ENCODE data around the gene POU2F1. TPM values are rescaled to one million over a fixed set of nuclear protein-coding genes. Genes with fewer than 3 reads are reported as not detected.

Gene POU2F1
- total and polyA plus RNA-seq, 2 donors (not counting 3 experiments of a cell fraction or from before 2014, with no cell fraction given): 6.0 to 12.9 TPM

DNA sequence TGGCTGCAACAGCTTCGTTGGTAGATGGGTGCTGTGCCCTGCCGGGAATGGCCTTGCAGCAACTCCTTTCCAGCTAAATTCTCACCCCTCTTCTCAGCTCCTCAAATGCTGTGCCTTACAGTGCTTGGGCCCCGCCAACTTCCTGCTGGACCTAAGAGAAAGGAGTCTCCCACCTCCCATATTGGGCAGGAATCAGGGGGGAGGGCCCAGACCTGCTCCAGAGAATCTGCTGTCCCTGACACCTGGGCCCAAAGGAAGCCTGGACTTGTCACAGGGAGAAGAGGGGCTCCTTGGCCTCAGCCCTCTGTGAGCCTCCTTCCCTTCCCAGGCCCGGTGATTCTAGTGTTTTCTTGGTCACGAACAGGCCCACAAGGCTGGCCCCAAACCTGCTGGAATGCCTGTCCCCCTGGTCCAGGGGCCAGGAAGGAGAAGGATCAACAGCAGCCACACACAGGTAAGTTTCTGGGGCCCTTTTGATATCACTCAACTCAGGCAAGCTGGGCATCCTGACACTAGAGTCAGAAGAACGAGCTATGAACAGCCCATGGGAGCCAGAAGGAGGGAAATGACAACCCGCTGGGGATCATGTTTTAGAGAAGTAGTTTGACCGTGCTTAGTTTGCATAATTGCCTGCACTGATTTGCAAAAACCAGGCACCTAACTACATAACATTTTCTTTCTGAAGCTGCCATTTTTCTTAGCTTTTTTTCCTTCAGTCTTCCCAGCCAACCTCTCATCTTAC lies 211.4 kb downstream of the POU2F1 start:
- Histone ChIP-seq H3K9me3 (replicated peaks; ENCODE audit: control insufficient read depth, insufficient read depth, low read length) (no peaks in the 10 kb centered on the region), H3K79me2 (ENCODE audit: control insufficient read depth, insufficient read depth, low read length) (no peaks in the 10 kb centered on the region), H4K20me1 (replicated peaks; ENCODE audit: control insufficient read depth, extremely low read depth, insufficient read depth, low read length) (no peaks in the 10 kb centered on the region), H3K9me1 (replicated peaks; ENCODE audit: control insufficient read depth, extremely low read depth, insufficient read depth, low read length) (no peaks in the 10 kb centered on the region), H3K27ac (ENCODE audit: insufficient read depth, low read depth, low read length) (no peak overlapping the region), H3K27me3 (ENCODE audit: control insufficient read depth in 2 of 2, insufficient read depth in 2 of 2, low read length in 2 of 2) (no peaks in the 10 kb centered on the region), H3K9ac (replicated peaks; ENCODE audit: extremely low read depth, insufficient read depth, low read length) (no peak overlapping the region), H2AFZ (ENCODE audit: low read depth, low read length) (no peak overlapping the region), H3K4me3 (replicated peaks in 1 of 3; ENCODE audit: insufficient read depth in 1 of 3, low read depth in 1 of 3, low read length in 3 of 3) (no peak overlapping the region), H3K4me1 (ENCODE audit: control insufficient read depth, extremely low read depth, insufficient read depth, low read length) (no peaks in the 10 kb centered on the region), H3K36me3 (ENCODE audit: control insufficient read depth in 2 of 2, extremely low read depth in 1 of 2, insufficient read depth in 2 of 2, low read length in 2 of 2) (no peaks in the 10 kb centered on the region), H3K4me2 (ENCODE audit: insufficient read depth, low read length) (no peak overlapping the region)
- TF ChIP-seq GATA2 (IDR thresholded peaks at IDR 0.05; ENCODE audit: insufficient read depth, insufficient read length, low read depth, low read length) (no peak), POLR2AphosphoS5 (IDR thresholded peaks at IDR 0.05; ENCODE audit: insufficient read depth, low read depth, low read length) (no peak), FOS (IDR thresholded peaks at IDR 0.05; ENCODE audit: borderline replicate concordance, insufficient read depth, low read length) (no peak), JUN (IDR thresholded peaks at IDR 0.05; ENCODE audit: borderline replicate concordance, insufficient read depth, insufficient read length, low read depth) (no peak), MYC (IDR thresholded peaks at IDR 0.05; ENCODE audit: low read depth, low read length) (no peak), POLR2A (IDR thresholded peaks at IDR 0.05; ENCODE audit: low read depth, low read length) (no peak), EZH2 (IDR thresholded peaks at IDR 0.05; ENCODE audit: borderline replicate concordance, low read depth, low read length, severe bottlenecking) (no peak)
- TF ChIP-seq, protein P1, sequence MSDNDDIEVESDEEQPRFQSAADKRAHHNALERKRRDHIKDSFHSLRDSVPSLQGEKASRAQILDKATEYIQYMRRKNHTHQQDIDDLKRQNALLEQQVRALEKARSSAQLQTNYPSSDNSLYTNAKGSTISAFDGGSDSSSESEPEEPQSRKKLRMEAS (IDR thresholded peaks at IDR 0.05; ENCODE audit: insufficient read depth, insufficient read length): no peak
- TF ChIP-seq, protein P2, sequence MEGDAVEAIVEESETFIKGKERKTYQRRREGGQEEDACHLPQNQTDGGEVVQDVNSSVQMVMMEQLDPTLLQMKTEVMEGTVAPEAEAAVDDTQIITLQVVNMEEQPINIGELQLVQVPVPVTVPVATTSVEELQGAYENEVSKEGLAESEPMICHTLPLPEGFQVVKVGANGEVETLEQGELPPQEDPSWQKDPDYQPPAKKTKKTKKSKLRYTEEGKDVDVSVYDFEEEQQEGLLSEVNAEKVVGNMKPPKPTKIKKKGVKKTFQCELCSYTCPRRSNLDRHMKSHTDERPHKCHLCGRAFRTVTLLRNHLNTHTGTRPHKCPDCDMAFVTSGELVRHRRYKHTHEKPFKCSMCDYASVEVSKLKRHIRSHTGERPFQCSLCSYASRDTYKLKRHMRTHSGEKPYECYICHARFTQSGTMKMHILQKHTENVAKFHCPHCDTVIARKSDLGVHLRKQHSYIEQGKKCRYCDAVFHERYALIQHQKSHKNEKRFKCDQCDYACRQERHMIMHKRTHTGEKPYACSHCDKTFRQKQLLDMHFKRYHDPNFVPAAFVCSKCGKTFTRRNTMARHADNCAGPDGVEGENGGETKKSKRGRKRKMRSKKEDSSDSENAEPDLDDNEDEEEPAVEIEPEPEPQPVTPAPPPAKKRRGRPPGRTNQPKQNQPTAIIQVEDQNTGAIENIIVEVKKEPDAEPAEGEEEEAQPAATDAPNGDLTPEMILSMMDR (IDR thresholded peaks at IDR 0.05; ENCODE audit: extremely low read depth in 1 of 2, insufficient read depth in 1 of 2, low read depth in 1 of 2, low read length in 2 of 2): no peak
- CTCF ChIA-PET: interaction anchor here (0.7 to 3.1 kb wide), 3 partner anchors 11 to 164 kb away, joined by 3 to 12 read pairs (median 3); no protein-coding TSS in a partner anchor
- DNase-seq (ENCODE audit: low read depth, low spot score) (no peak), FAIRE-seq (no peak)
- POLR2A ChIA-PET: no interaction called here
- dilution Hi-C loops (cut with MboI; ENCODE audit: extremely low pct_ligation_motif_present, low sequenced_read_pairs) (no loop called here), intact Hi-C loops (cut with micrococcal nuclease) (no loop called here)
- no TSS peak for BruUV-seq (replicated peaks)
